Left colon (tissue), 2 donors: Measurements from ENCODE around the gene TPD52L2. TPM values are rescaled to one million over a fixed set of nuclear protein-coding genes. Genes with fewer than 3 reads are reported as not detected.
"Not testable (repeated sequence)": the region's sequence is repeated elsewhere in the genome, so short reads cannot be mapped to it uniquely, and the experiment has no call there.

ENCODE experiments used
- ATAC-seq: fragments of 200-7000 bp; cut with Tn5 transposase; one replicate; pipeline ENCODE4 v1.9.1; 2020; ENCODE audit warnings: mild to moderate bottlenecking, moderate library complexity
- DNase-seq, 2 donors: peaks; one replicate each; pipeline ENCODE4 v3.0.0-alpha.2; 2020
- intact Hi-C, 2 donors: fragments of 100-400 bp; cut with DNase I in 1 of 2; cut with micrococcal nuclease in 1 of 2; formaldehyde crosslinking; loops; one replicate each; pipeline versions ENCODE4 v1.11.2 to v1.14.0; 2022; cut with DNase I, micrococcal nuclease
- total RNA-seq, 2 donors: library from RNA; stranded (reverse); fragmentation: NEBNext Ultra II Directional; extraction: Animal tissue kit (Norgen Biotek cat#: 25700); gene quantifications; one replicate each; pipeline ENCODE4 v1.2.1, GENCODE V29; 2021
- donor health status: DM: no; HTN: no; CAD: no.
- donor health status: DM: yes; HTN: yes; CAD: no.

The TPD52L2 gene
- total RNA-seq, 2 donors from 2014 or later: 49.5 to 58.5 TPM

- intact Hi-C loops: no loop called here
- DNase-seq: no peak
- ATAC-seq: no peak
Observed at GRCh38 chr20:63915471-63915870, 50.4 kb downstream of the TPD52L2 start.

GRCh38 chr20:63916371-63916939 lies 51.4 kb downstream of the TPD52L2 start:
- ATAC-seq, intact Hi-C loops, DNase-seq: not testable (repeated sequence)

GRCh38 chr20:63917811-63918210 lies 52.7 kb downstream of the TPD52L2 start:
- intact Hi-C loops: no loop called here
- DNase-seq (no peak), ATAC-seq (no peak)

GRCh38 chr20:63919130-63919529 lies 54.1 kb downstream of the TPD52L2 start:
- intact Hi-C loops: no loop called here
- DNase-seq: no peak
- no peak for ATAC-seq

GRCh38 chr20:63920226-63920625 lies 55.2 kb downstream of the TPD52L2 start:
- ATAC-seq (peak; percentile 19), DNase-seq (no peak)
- intact Hi-C loops: no loop called here

DNA sequence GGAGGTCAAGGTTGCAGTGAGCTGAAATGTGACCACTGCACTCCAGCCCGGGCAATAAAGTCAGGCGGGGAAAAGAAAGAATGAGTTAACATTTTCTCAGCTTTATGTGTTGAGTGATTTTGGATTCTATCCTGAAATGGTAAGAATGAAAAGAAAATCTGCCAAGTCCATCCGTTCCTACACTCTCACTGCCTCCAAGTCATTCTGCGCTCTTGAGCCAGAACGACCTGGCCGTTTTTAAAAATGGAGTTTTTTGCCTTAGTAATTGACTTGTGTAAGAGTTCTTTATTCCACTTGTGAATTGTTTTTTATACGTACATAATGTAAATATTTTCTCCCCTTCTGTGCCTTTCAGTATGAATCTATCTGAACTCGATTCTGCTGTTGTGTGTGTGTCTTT lies 58.6 kb downstream of the TPD52L2 start:
- no peak for ATAC-seq
- no peak for DNase-seq
- intact Hi-C loops: no loop called here

- DNase-seq: no peak
- ATAC-seq: no peak
- intact Hi-C loops: no loop called here
Observed at GRCh38 chr20:63924241-63924640, 59.2 kb downstream of the TPD52L2 start.

GRCh38 chr20:63926298-63926697 lies 61.2 kb downstream of the TPD52L2 start:
- no peak for ATAC-seq
- intact Hi-C loops: no loop called here
- no peak for DNase-seq

GRCh38 chr20:63929071-63929470 lies 64.0 kb downstream of the TPD52L2 start:
- DNase-seq (no peak), ATAC-seq (no peak)
- intact Hi-C loops: no loop called here

DNA sequence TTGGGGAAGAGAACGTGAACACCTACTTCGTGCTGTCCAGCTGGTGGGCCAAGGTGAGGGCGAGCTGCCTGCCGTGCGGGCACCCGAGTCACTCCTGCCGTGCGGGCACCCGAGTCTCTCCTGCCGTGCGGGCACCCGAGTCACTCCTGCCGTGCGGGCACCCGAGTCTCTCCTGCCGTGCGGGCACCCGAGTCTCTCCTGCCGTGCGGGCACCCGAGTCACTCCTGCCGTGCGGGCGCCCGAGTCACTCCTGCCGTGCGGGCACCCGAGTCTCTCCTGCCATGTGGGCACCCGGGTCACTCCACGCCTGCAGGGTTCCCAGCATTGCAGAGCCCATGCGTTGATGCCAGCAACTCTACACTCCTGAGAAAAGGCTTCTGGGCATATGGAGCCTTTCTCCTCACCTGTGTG lies 64.4 kb downstream of the TPD52L2 start:
- ATAC-seq, DNase-seq, intact Hi-C loops: not testable (repeated sequence)

DNA sequence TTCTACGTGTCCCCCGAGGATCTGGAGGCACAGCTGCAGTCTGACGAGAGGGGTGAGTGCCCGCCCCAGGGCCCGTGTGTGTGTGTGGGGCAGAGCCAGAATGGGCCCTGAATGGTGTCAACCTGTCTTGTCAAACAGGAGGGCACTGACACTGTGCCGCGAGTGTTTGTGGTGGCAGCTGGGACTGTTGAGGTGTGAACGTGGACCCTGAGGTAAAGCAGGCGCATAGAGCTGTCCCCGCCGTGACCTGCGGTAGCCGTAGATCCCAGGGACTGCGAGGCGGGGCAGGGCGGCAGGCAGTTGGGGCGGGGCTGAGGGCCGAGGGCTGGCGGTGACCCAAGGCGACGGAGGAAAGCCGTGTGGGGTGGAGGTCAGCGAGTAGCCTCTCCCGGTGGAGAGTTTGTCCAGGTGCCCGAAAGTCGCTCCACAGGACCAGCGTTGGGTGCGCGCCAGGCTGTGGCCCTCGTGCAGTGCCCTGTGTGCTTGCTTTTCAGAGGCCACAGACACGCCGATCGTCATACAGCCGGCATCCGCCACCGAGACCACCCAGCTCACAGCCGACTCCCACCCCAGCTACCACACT lies 66.0 kb downstream of the TPD52L2 start:
- DNase-seq: peak in 1 of 2 donors; percentile 39
- ATAC-seq: peak; percentile 73
- intact Hi-C loops: no loop called here

DNA sequence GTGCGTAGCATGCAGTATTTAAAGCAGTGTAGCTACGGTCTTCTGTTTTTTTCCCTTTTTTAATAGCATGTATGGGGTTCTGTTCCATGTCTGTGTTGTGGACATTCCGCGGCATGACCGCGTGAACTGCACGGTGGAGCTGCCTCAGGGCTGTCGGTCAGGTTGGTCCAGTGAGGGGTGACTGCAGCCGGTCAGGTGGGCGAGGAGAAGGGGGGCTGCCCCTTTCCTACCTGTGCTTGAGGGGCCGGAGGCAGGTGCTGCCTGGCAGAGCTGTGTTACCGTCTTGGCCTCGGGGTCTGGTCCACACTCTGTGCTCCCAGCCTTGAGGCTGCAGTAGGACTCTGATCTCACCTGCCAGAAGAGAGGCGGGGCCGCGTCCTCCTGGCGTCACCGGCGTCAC lies 66.7 kb downstream of the TPD52L2 start:
- DNase-seq (no peak), ATAC-seq (peak; percentile 2)
- intact Hi-C loops: no loop called here

DNA sequence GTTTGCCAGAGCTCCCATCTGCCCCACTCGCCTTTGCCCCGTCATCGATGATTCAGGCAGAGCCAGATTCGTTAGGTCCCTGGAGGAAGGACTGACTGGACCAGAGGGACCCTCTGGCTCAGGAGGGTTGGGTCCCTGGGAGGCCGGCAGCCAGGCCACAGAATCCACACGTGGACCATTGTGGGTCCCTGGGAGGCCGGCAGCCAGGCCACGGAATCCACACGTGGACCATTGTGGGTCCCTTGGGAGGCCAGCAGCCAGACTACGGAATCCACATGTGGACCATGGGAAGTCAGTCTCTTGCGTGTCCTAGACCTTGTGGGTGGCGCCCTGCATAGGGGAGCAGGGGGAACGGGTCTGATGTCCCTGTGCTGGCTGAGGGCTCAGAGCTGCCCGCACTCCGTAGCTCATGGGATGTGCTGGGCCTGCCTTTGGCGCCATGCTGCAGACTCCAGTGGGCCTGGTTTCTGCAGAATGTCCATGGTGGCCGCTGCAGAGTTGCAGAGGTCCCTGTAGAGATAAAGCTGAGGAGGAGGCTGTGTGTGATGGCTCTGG lies 67.6 kb downstream of the TPD52L2 start:
- intact Hi-C loops: no loop called here
- no peak for DNase-seq
- no peak for ATAC-seq

GRCh38 chr20:63933646-63934045 lies 68.6 kb downstream of the TPD52L2 start:
- no peak for ATAC-seq
- DNase-seq: no peak
- intact Hi-C loops: no loop called here

- intact Hi-C loops: no loop called here
- DNase-seq (no peak), ATAC-seq (no peak)
Observed at GRCh38 chr20:63934271-63935068, 69.4 kb downstream of the TPD52L2 start.

DNA sequence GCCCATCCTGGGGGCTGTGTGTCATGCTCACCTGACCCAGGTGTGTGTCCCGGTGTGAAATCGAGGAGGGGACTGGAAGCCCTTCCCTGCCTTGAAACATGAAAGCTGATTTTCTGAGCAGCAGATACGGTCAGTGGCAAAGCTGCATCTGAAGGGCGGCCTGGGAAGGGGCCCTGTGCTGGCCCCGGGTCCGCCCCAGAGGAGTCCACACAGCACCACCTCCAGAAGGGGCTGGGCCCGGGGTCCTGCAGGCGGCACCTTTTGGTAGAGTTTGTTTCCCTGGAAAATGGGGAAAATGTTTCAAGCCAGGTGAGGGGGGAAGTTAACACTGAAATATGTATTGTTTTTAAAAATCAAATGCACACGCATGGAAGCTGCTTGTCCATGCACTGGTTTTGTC lies 70.4 kb downstream of the TPD52L2 start:
- intact Hi-C loops: no loop called here
- no peak for ATAC-seq

DNA sequence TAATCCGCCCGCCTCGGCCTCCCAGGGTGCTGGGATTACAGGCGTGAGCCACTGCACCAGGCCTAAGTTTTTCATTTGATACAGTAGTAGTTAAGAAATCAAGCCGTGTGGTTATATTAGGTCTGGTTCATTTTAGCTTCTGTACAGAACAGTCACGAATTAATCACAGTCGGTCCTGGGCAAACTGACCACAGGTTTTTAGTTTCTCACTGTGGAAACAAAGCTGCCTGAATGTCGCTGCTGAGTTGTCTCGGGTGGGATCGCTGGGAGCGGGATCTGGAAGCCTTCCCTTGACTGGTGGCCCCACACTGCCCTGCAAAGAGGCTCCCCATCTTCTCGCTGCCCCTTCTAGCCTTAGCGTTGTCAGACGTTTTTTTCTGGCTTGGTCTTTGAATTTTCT lies 72.5 kb downstream of the TPD52L2 start:
- ATAC-seq (no peak), DNase-seq (no peak)
- intact Hi-C loops: no loop called here

More for the DNA sequence above, 70.4 kb downstream of the TPD52L2 start:
- no peak for DNase-seq

DNA sequence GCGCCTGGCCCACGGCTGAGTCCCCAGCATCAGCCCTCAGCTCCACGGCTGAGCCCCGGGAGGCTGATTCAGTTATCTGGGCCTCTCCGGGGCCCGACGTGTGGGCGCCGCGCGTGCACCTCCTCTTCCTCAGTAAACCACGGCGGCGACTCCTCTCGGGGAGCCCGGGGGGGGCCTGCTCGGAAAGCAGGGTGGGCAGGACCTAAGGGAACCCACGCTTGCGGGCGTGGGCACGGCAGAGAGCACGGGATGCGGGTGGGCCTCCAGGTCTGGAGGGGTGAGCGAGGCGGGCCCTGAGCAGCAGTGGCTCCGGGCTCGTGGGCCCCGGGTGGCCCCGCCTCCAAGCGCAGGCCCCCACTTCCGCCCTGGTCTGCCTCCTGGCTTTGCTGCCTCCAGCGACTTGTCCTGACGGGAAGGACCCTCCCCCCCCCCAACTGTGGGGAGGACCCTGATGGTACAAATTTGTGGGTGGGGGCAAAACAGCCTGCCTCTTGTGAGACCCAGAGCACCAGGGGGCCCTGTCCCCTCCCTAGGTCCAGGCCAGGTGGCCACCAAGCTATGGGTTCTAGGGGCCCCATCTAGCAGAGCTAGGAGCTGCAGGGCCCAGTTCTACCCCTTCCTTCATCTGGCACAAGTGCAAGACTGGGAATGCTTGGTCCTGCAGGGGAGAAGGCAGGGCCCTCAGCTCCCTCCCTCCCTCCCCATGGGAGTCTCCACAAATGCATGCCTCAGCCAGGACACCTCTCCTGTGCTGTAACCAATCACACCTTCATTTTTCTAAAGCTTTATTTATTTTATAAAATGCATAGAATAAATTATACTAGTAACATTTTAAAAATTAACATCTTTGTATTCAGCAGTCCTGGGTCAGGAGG lies 74.2 kb downstream of the TPD52L2 start:
- intact Hi-C loops: no loop called here
- DNase-seq (no peak), ATAC-seq (no peak)

DNA sequence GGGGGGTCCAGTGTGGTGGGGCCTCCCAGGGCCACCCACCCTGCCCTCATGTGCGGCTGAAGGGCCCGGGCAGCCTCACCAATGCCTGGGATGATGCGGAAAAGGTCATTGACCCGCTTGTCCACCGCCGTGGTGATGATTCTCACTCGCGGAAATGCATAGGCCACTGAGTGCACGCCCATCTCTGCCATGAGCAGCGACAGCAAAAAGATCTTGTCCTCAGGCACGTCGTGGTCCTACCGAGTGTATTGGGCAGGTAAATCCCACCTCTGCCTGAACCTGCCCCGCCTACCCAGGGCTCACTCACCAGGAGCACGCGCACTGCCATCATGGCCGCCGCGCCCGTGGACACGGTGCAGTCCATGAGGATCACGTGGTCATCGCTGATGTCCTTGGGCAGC lies 75.0 kb downstream of the TPD52L2 start:
- ATAC-seq: no peak
- intact Hi-C loops: no loop called here
- no peak for DNase-seq
